Activated CD4-positive, CD25-positive, alpha-beta regulatory T cell treated with anti-CD3 and anti-CD28 coated beads, Interleukin-2, amount 50 U/mL, for 16 hours (primary cell): ENCODE results near the gene SNCB.
"Not testable (repeated sequence)": the region's sequence is repeated elsewhere in the genome, so short reads cannot be mapped to it uniquely, and the experiment has no call there.

Experiments used
- DNase-seq: peaks from one replicate; pipeline ENCODE4 v3.0.0-alpha.2; 2020; ENCODE audit warnings: low read depth, low spot score

Gene SNCB

GRCh38 chr5:176597417-176598389 lies 32.6 kb downstream of the SNCB start:
- DNase-seq: no peak

- DNase-seq: peak; percentile 30
Measured at GRCh38 chr5:176596689-176597416, 33.5 kb downstream of the SNCB start.

GRCh38 chr5:176596069-176596644 lies 34.2 kb downstream of the SNCB start:
- DNase-seq: no peak

GRCh38 chr5:176595386-176595943 lies 34.9 kb downstream of the SNCB start:
- no peak for DNase-seq

- no peak for DNase-seq
Measured at GRCh38 chr5:176594554-176594953, 35.8 kb downstream of the SNCB start.

GRCh38 chr5:176593273-176593869 lies 37.0 kb downstream of the SNCB start:
- DNase-seq: no peak

GRCh38 chr5:176592573-176592972 lies 37.8 kb downstream of the SNCB start:
- DNase-seq: no peak

- not testable (repeated sequence) for DNase-seq
Measured at GRCh38 chr5:176591667-176592066, 38.7 kb downstream of the SNCB start.

GRCh38 chr5:176590035-176590717 lies 40.2 kb downstream of the SNCB start:
- DNase-seq: no peak

- no peak for DNase-seq
Measured at GRCh38 chr5:176589039-176589769, 41.1 kb downstream of the SNCB start.

GRCh38 chr5:176588297-176588696 lies 42.0 kb downstream of the SNCB start:
- DNase-seq: no peak

- no peak for DNase-seq
Measured at GRCh38 chr5:176587398-176587797, 42.9 kb downstream of the SNCB start.

GRCh38 chr5:176583076-176583475 lies 47.3 kb downstream of the SNCB start:
- no peak for DNase-seq

- DNase-seq: no peak
Measured at GRCh38 chr5:176581361-176581760, 49.0 kb downstream of the SNCB start.

GRCh38 chr5:176579323-176579722 lies 51.0 kb downstream of the SNCB start:
- DNase-seq: no peak

GRCh38 chr5:176578391-176578808 lies 51.9 kb downstream of the SNCB start:
- no peak for DNase-seq

- no peak for DNase-seq
Measured at GRCh38 chr5:176577312-176578176, 52.8 kb downstream of the SNCB start.

- DNase-seq: no peak
Measured at GRCh38 chr5:176575488-176576422, 54.6 kb downstream of the SNCB start.
